ENCODE data around the gene F5. TPM values are rescaled to one million over a fixed set of nuclear protein-coding genes. Genes with fewer than 3 reads are reported as not detected.

The F5 gene
- total RNA-seq, 1 experiment from 2014 or later: 0.37 TPM

GRCh38 chr1:169570172-169570574 is 16.1 kb downstream of the F5 start:
- no peak overlapping the region for H3K27ac ChIP-seq (ENCODE audit: low read depth, low read length)

More at GRCh38 chr1:169570172-169570574, 16.1 kb downstream of the F5 start:
- ChIA-PET CTCF (no interaction called here), POLR2A (no interaction called here), RAD21 (ENCODE audit: low non-redundant PET in 1 of 2, low total read pairs in 2 of 2, uncharacterized antibody in 2 of 2, unreplicated experiment in 2 of 2) (no interaction called here)
- no peak for ATAC-seq
- H3K4me3 ChIP-seq (replicated peaks in 1 of 2; ENCODE audit: low read depth in 1 of 2, low read length in 2 of 2): no peak overlapping the region
- intact Hi-C loops (cut with micrococcal nuclease): no loop called here
- no peak overlapping the region for H3K4me2 ChIP-seq (ENCODE audit: low read length)
- no TSS peak for BruUV-seq (replicated peaks)
- H3K9me2 ChIP-seq (ENCODE audit: insufficient read depth): no peaks in the 10 kb centered on the region
- H3K79me2 ChIP-seq (ENCODE audit: insufficient read depth, low read length): no peaks in the 10 kb centered on the region
- H3K9me3 ChIP-seq (ENCODE audit: control insufficient read depth in 1 of 2, insufficient read depth in 1 of 2, low read depth in 1 of 2, low read length in 2 of 2): no peaks in the 10 kb centered on the region
- no peak overlapping the region for H2AFZ ChIP-seq (ENCODE audit: low read depth, low read length, poor library complexity, severe bottlenecking)
- no peaks in the 10 kb centered on the region for H3K27me3 ChIP-seq (ENCODE audit: insufficient read depth, low read length)
- no peaks in the 10 kb centered on the region for H4K20me1 ChIP-seq (ENCODE audit: insufficient read depth)
- TF ChIP-seq FOSL1 (IDR thresholded peaks at IDR 0.05; ENCODE audit: low read depth): no peak
- TF ChIP-seq ZNF274 (IDR thresholded peaks at IDR 0.05; ENCODE audit: low read depth, low read length): no peak
- TF ChIP-seq POLR2AphosphoS5 (IDR thresholded peaks at IDR 0.05; ENCODE audit: low read depth, low read length): no peak
- TF ChIP-seq JUND (IDR thresholded peaks at IDR 0.05): no peak
- TF ChIP-seq POLR2A (IDR thresholded peaks at IDR 0.05; ENCODE audit: borderline replicate concordance, extremely low read depth, insufficient read depth, insufficient read length): no peak
- TF ChIP-seq, protein P1, sequence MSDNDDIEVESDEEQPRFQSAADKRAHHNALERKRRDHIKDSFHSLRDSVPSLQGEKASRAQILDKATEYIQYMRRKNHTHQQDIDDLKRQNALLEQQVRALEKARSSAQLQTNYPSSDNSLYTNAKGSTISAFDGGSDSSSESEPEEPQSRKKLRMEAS (IDR thresholded peaks at IDR 0.05): no peak
- no peak for TF ChIP-seq SP1 (IDR thresholded peaks at IDR 0.05; ENCODE audit: low read depth)
- TF ChIP-seq, protein P2, sequence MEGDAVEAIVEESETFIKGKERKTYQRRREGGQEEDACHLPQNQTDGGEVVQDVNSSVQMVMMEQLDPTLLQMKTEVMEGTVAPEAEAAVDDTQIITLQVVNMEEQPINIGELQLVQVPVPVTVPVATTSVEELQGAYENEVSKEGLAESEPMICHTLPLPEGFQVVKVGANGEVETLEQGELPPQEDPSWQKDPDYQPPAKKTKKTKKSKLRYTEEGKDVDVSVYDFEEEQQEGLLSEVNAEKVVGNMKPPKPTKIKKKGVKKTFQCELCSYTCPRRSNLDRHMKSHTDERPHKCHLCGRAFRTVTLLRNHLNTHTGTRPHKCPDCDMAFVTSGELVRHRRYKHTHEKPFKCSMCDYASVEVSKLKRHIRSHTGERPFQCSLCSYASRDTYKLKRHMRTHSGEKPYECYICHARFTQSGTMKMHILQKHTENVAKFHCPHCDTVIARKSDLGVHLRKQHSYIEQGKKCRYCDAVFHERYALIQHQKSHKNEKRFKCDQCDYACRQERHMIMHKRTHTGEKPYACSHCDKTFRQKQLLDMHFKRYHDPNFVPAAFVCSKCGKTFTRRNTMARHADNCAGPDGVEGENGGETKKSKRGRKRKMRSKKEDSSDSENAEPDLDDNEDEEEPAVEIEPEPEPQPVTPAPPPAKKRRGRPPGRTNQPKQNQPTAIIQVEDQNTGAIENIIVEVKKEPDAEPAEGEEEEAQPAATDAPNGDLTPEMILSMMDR (IDR thresholded peaks at IDR 0.05 in 2 of 3, conservative IDR thresholded peaks at IDR 0.05 in 1 of 3; ENCODE audit: borderline replicate concordance in 1 of 3, insufficient read depth in 1 of 3, low read depth in 2 of 3, low read length in 2 of 3): no peak
- no peak for TF ChIP-seq YY1 (IDR thresholded peaks at IDR 0.05; ENCODE audit: extremely low read depth, insufficient replicate concordance, low read depth, low read length)
- TF ChIP-seq, protein P3, sequence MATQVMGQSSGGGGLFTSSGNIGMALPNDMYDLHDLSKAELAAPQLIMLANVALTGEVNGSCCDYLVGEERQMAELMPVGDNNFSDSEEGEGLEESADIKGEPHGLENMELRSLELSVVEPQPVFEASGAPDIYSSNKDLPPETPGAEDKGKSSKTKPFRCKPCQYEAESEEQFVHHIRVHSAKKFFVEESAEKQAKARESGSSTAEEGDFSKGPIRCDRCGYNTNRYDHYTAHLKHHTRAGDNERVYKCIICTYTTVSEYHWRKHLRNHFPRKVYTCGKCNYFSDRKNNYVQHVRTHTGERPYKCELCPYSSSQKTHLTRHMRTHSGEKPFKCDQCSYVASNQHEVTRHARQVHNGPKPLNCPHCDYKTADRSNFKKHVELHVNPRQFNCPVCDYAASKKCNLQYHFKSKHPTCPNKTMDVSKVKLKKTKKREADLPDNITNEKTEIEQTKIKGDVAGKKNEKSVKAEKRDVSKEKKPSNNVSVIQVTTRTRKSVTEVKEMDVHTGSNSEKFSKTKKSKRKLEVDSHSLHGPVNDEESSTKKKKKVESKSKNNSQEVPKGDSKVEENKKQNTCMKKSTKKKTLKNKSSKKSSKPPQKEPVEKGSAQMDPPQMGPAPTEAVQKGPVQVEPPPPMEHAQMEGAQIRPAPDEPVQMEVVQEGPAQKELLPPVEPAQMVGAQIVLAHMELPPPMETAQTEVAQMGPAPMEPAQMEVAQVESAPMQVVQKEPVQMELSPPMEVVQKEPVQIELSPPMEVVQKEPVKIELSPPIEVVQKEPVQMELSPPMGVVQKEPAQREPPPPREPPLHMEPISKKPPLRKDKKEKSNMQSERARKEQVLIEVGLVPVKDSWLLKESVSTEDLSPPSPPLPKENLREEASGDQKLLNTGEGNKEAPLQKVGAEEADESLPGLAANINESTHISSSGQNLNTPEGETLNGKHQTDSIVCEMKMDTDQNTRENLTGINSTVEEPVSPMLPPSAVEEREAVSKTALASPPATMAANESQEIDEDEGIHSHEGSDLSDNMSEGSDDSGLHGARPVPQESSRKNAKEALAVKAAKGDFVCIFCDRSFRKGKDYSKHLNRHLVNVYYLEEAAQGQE (IDR thresholded peaks at IDR 0.05; ENCODE audit: low read depth): no peak
- no peak for TF ChIP-seq CEBPB (IDR thresholded peaks at IDR 0.05; ENCODE audit: low read depth)
- no peak for TF ChIP-seq EGR1 (IDR thresholded peaks at IDR 0.05; ENCODE audit: low read depth)
- no peak for TF ChIP-seq SIN3A (IDR thresholded peaks at IDR 0.05; ENCODE audit: low read depth)
- TF ChIP-seq ZFX (IDR thresholded peaks at IDR 0.05): no peak
- TF ChIP-seq ATF3 (IDR thresholded peaks at IDR 0.05): no peak
- TF ChIP-seq SRF (IDR thresholded peaks at IDR 0.05; ENCODE audit: low read depth): no peak
- TF ChIP-seq, protein P4, sequence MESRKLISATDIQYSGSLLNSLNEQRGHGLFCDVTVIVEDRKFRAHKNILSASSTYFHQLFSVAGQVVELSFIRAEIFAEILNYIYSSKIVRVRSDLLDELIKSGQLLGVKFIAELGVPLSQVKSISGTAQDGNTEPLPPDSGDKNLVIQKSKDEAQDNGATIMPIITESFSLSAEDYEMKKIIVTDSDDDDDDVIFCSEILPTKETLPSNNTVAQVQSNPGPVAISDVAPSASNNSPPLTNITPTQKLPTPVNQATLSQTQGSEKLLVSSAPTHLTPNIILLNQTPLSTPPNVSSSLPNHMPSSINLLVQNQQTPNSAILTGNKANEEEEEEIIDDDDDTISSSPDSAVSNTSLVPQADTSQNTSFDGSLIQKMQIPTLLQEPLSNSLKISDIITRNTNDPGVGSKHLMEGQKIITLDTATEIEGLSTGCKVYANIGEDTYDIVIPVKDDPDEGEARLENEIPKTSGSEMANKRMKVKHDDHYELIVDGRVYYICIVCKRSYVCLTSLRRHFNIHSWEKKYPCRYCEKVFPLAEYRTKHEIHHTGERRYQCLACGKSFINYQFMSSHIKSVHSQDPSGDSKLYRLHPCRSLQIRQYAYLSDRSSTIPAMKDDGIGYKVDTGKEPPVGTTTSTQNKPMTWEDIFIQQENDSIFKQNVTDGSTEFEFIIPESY (IDR thresholded peaks at IDR 0.05; ENCODE audit: extremely low read depth, insufficient replicate concordance, low read length): no peak
- H3K9ac ChIP-seq (ENCODE audit: low read length): no peak overlapping the region
- no peak for DNase-seq (ENCODE audit: low read depth, low spot score)
- no peaks in the 10 kb centered on the region for H3K4me1 ChIP-seq (ENCODE audit: control insufficient read depth in 1 of 2, insufficient read depth in 2 of 2, low read length in 2 of 2)
- H3K36me3 ChIP-seq (ENCODE audit: control insufficient read depth in 1 of 2, insufficient read depth in 2 of 2, low read length in 2 of 2): no peaks in the 10 kb centered on the region
